HG03064 (cell line): ENCODE measurements around the gene ZSCAN31.

Experiments used
- ATAC-seq: cut with Tn5 transposase; IDR thresholded peaks from one replicate; pipeline ENCODE4 v1.9.1; 2021; ENCODE audit warnings: low read depth; ENCODE audit not compliant: unreplicated experiment

ZSCAN31 gene

DNA sequence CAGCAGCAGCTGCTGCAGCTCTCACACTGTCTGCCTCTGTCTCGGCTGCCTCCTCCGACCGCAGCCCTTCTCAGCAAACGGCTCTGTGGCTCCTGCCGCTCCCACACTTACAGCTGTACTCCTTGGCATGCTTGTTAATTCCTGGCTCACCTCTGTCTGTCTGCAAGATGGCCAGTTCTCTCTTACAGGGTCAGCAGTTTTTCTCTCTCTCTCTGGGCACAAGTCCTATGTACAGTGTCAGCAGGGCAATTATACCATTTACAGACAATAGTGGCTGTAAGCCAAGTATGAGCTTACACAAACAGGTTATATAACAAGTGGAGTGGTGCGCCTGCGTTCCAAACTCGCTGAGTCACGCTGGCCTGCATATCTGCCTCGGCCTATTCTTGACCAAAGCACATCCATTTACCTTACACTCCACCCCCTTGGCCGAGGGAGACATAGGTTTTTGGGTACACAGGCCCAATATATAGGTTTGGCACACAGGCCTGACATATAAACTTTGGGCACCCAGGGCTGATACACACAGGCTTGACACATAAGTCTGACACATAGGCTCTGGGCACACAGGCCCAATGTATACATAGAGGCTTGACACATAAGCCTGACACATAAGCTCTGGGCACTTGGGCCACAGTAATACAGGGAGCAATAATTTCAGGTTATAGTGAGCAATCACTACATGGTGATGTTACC lies 18.2 kb upstream of the ZSCAN31 start:
- ATAC-seq, result no peak

DNA sequence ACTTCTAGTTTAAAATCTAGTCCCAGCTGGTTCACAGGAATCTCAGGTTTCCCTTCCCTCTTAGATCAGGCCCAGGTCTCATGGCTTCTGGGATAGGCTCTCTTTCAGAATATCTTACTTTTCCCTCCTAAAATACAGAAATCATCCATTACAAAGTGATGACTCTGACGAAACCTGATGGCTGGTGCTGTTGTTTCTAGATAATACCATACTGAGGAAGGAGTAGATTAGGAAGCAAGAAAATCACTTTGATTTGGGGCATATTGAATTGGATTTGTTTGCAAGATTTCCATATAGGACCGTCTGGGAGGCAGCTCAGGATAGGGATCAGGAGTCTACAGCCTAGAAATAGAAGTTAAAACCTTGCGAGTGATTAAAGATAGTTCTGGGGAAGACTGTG lies 17.4 kb upstream of the ZSCAN31 start:
- ATAC-seq, result no peak

DNA sequence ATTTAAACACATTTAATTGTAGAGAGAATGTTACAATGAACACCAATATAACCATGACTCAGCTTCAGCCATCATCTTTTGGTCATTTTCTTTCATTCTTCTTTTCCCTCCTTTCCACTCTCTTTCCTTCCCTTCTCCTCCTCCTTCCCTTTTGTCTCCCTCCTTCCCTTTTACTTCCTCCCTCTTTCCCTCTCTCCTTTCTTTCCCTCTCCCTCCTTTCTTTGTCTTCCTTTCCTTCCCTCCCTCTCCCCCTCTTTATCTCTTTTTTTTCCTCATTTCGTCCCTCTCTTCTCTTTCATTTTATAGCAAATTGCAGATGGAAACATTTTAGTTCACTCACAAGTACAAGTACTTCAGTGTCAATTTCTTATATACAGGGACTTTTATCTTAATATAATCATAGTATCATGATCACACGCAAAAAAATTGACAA lies 15.6 kb upstream of the ZSCAN31 start:
- ATAC-seq, result no peak

DNA sequence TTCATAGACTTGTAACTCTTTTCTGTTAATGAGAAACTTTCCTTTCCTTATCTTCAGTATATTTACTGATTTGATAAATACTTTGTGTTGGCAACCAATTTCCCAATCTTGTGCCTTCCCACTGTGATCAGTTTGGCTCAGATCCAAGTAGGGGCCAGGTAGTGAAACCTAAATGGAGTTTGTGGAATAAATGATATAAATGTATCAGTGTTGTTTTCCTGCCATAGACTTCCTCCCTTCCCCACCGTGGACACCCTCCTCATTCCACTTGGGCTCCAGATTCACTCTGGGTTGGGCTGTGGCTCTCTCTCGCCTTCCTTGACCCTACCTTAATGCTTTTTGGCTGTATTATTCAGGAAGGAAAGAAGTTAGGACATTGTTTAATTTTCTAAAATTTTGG lies 15.1 kb upstream of the ZSCAN31 start:
- ATAC-seq, result no peak

DNA sequence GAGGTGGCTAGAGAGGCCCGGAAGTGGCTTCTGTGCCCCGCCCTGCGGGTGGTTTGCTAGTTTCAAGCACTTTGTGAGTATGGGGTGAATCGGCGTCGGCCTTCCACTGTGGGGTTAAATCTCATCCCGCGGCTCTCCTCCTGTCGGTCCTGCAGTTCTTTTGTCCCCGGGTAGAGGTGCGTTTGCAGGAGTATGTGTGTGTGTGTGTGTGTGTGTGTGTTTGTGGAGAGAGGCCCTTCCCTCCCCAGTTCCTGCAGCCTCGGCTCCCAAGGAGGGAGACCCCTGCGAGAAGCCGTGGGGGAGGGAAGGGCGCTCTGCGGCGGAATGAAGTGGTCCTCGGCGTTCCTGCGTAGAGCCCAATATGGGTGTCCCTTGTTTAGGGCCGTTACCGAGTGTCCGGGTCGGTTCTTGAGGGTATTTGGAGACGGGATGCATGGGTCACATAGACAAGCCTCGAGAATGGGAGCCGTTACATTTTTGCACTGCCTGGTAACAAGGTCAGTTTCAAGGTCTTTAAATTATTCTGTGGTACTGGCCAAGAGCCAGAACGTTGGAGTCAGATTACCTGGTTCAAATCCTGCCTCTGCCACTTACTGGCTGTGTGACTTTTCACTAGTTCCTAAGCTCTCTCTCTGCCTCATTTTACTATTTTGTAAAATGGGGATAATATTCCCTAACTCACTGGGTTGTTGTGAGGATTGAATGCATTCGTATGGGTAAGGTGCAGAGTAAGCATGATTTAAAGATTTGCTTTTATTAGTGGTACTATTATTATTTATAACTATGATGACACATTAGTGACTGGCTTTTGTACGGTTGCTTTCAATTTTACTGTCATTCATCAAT lies 14.2 kb upstream of the ZSCAN31 start, which contains the start of gene ZKSCAN3:
TSS of gene ZKSCAN3 (plus strand) at position 56 of the 846 bp plus-strand sequence. CDS start 9,640 bp downstream, outside the sequence.
- peak; percentile 90 for ATAC-seq

DNA sequence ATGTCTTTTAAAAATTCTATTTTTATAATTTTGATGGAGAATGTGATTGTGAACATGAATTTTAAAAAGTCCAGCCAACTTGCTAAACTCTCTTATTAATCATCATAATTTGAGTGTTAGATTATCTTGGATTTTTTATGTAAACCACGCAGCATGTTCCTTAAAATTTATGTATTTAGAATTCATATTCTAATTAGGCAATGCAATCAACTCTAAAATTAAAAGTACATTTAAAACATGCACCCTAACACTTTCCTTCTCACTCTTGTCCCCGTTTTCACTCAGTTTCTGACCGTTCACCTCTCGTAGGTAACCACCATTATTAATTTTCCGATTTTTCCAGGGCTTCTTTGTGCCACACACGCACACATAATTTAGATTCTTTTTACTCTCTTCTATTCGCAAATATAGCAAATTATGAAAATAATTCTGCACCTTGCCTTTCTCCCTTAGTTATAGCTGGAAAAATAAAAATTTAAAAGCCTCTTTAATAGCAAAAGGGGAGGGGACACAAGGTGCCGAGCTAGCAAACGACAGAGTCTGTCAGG lies 13.5 kb upstream of the ZSCAN31 start:
- peak; percentile 13 for ATAC-seq

DNA sequence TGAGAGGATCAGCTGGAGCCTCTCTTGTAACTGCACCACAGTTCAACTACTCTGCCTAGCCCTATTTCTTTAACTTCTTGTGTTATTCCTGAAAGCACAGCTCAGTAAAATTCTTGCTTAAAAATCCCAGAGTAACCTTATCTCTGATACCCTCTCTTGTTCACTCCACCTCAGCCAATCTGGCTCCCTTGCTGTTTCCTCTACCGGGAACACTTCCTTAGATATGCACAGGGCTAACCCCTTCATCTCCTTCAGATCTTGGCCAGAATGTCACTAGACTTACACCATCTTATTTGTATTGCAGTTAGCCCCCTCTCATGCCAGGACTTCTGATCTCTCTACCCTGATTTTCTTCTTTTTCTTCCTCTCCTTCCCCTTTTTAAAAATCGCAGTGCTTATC lies 11.2 kb upstream of the ZSCAN31 start:
- ATAC-seq, result no peak

DNA sequence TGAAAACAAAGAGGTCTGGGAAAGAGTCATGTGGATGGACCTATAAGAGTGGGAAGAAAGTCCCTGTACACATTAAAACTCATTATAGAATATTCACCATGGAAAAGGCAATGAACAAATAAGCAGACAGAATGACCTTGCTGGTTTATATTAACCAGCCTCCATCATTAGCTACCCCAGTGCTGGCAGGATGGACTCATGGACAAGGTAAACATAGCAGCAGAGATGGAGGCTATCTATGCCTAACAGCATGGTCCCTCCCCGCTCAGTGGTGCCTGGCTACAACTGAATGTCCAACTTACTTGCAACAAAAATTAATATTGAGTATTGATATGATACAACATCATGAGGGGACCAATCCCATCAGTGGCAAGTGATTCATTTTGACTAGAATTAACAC lies 9.3 kb upstream of the ZSCAN31 start:
- no peak for ATAC-seq

DNA sequence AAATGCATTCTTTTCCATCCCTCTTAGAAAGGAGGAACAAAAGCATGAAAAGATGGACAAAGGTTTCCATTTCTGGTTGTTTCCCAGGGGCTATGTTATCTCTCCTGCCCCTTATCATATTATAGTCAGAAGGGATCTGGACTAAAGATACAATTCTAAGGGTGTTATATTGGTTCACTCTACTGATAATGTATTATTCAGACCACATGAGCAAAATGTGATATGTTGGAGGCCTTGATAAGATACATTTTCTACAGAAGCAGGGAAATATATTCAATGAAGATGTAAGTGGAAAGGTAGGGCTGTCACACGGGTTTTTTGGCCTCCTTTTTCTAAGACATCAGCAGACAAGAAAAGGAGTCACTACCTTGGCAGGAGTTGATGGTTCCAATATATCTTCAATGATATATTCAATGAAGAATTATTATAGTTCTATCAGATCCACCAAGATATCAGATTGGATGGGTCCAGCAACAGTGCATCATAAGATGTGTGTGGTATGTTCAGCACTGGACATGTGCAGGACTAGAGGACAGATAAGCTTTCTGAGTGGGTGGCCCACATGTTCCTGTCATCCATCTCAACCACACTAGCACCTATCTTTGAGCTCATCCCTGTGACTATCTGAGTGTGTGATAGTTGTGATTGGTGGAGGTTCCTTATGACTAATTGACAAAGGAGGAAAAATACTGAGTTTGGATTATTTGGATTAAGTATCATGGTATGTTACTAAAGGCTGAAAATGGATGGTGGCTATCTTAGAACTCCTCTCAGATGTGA lies 8.1 kb upstream of the ZSCAN31 start:
- ATAC-seq, result no peak

DNA sequence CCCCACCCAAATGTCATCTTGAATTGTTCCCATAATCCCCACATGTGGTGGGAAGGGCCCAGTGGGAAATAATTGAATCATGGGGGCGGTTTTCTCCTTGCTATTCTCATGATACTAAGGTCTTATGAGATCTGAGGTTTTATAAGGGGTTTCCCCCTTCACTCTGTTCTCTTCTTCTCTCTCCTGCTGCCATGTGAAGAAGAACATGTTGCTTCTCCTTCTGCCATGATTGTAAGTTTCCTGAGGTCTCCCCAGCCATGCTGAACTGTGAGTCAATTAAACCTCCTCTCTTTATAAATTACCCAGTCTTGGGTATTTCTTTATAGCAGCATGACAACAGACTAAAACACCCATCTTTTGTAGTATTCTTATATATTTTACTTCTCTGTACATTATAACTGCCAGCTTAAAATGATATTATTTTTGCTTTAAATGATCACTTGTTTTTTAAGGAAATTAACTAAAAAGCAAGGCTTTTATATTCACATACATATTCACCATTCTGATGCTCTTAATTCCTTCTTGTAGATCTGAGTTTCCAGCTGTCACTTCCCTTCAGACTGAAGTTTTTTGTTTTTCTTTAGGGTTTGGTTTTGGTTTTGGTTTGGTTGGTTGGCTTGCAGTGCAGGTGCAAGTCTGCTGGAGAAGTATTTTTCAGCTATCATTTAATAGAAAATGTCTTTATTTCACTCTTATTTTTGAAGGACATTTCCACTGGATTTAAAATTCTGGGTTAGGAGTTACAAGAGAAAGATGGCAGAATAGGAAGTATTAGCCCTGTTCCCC lies 4.6 kb upstream of the ZSCAN31 start:
- no peak for ATAC-seq

DNA sequence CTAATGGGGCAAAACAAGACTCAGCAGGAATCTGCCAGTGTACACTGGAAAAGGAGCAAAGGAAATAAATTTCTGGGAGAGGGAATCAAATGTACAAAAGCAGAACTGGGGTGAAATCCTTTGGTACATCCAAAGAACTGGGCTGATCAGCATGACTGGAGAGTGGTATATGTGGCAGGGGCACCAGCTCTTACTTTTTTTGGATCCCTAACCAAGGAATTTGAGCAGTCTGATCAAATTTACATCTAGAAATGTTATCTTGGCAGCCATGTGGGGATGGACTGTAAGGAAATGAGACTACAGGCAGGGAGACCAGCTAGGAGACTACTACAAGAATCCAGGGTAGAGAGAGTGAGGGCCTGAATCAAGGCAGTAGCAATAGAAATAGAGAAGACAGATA lies 1.2 kb upstream of the ZSCAN31 start:
- no peak for ATAC-seq

DNA sequence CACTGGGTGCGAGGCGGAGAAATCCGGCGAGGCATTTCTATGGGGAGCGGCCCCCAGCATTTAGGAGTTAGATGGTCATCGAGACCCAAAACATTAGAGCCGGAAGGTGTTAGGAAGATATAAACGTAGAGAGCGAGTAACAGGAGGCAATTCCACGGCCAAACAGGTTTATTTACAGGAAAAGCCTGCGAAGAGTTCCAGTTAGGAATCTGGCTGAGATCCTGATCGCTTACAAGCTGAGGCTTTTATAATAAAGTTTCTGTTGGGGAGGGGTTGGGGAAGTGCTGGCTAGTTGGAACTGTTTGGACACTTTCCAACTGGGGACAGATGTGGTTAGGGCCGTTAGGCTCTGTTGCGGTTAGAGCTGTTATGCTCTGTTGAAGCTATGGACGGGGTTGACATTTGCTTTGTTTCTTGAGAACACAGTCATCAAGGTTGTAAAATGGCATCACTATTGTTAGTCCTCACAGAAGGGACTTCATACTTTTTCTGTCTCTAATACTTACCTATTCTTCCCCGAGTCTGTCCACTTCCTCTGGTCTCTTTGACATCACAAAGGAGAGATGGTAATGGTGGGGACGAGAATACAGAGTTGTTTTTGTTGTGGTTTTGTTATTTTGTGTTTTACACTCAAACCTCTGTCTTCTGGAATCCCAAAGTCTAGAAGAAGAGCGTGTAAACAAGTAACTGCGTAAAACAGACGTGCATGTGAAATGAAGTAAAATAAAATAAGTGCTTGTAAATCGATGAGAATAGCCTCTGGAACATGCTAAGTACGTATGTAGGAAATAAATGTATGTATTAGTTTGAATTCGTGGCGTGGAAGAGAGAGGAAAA lies 554 bp upstream of the ZSCAN31 start:
- ATAC-seq, result peak; percentile 32

DNA sequence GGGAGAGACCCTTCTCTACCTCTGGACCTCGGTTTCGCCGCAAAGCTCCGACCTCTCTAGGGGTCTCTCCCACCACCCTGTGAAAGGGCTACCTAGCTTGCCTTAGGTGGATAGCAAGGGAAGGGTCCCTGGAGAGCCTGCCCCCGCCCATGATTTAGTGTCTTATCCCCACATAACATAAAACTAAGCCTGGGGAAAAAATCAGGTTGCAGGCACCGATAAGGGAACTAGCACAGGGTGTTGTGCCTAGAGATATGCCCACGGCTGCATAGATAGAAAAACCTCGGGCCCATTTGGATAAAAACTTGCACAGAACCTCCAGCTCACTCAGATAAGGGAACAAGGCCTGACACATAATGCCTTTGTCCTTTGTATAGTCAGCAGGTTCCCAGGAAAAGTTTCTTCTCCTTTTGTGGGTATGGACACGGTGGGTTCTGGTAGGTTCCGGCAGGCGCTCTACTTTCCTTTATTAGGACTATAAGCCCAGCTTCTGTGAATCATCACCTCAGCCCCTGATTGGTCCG lies 846 bp downstream of the ZSCAN31 start:
- ATAC-seq, result no peak

DNA sequence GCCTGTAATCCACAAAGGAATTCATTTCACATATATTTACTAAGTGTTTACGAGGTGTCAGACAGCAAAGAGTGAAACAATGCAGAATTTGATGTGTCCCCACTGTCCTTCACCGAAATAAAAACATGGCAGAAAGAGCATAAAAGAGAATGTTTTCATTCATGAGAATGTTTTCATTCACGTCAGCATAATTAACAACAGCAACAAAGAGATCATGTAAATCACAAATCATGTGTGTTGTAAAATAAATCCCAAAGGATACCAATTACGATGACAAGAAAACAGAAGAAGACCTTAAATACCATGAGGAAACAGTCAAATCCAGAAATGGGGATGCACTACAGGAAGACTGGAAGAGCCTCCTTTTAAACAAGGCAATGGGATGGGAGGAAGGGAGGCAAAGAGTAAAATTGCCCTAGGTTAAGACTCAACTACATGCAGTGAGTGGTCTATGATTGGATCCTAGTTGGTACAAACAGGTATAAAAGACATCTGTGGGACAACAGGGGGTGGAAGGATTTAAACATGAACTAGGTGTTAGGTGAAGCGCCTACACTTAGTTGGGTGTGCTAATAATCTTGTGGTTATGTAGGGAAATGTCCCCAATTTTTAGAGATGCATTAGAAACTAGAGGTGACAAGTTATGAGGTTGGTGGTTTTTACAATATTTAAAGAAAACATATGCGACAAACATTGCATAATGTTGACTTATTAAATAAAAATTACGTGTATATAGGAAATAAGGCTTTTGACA lies 1.5 kb downstream of the ZSCAN31 start:
- ATAC-seq, result no peak

DNA sequence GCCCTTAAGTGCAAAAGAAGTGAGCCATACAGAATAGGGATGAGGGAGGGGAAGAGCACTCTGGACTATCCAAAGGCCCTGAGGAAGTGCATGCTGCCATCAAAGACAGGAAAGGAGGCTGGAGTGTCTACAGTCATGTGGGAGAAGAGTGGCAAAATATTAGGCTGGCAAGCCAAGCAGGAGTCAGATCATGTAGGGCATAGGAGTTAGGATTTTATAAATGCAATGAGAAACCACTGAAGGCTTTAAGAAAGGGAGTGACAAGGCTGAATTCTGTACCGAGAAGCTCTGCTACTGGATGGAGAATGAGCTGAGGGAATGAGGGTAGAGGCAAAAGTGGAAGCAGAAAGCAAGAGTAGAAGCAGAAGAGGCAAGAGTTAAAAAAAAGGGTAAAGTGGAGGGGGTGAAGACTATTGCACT lies 2.3 kb downstream of the ZSCAN31 start:
- no peak for ATAC-seq

DNA sequence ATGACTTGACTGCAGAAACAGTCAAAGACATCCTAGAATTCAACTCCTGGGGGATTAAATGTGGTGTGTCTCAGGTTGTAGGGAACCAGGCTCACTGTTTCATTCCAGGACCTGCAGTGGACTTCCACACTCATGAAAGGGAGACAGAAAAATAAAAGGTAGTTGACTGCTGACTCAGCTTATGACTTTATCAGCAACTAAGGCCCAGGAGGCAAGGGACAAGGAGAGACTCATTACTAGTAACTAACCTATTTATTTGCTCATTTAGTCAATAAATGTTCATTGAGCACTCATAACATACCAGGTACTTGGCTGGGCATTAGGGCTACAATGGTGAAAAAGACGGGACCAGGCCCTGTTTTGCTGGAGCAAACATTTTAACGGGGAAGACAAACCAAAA lies 2.9 kb downstream of the ZSCAN31 start:
- no peak for ATAC-seq

DNA sequence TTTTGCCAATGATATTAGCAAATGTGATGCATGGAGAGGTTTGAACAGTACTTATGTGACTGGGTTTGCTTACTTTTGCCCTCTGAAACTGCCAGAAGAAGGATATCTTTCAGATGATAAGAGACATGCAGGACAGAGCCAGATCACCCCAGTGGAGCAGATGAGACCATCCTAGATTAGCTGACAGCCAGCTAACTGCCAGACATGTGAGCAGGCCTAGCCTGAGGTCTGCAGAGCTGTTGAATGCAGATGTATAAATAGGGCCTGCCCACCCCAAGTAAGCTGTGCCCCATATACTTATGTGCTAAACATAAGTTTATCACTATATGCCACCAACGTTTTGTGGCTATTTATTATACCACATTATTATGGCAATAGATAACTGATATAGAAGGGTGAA lies 5.9 kb downstream of the ZSCAN31 start:
- ATAC-seq, result no peak

DNA sequence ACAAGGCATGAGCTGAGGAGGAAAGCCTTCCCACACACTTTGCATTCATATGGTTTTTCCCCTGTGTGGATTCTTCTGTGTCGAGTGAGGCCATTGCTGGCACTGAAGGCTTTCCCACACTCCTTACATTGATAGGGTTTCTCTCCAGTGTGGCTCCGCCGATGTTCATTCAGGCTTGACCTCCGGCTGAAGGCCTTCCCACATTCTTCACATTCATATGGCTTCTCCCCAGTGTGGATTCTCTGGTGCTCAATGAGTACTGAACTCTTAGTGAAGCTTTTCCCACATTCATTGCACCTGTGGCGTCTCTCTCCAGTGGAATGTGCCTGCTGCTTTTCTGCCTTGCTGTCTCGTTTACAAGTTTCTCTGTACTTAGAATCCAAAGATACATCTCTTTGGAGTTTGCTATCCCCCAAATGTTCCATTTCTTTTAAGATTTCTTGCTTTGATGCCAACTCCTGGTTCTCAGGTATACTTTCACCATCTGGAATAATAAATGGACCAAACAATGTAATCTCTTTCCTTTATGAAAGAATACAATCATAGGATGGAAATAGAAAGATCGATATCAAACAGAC lies 9.5 kb downstream of the ZSCAN31 start:
- no peak for ATAC-seq
